GM15510 (cell line): ENCODE results near the gene PI16.

Experiments used
- POLR2A ChIP-seq: IDR thresholded peaks from 3 replicates; pipeline ENCODE4 v1.6.1; 2011; ENCODE audit warnings: borderline replicate concordance; ENCODE audit not compliant: insufficient read length; ENCODE audit errors: extremely low read depth

PI16 gene

GRCh38 chr6:36986704-36987047 lies 32.1 kb downstream of the PI16 start:
- TF ChIP-seq POLR2A: no peak

GRCh38 chr6:36989264-36989663 lies 34.7 kb downstream of the PI16 start:
- TF ChIP-seq POLR2A: no peak

GRCh38 chr6:36997811-36998722 lies 43.5 kb downstream of the PI16 start:
- TF ChIP-seq POLR2A: no peak

- TF ChIP-seq POLR2A: no peak
These were observed 44.1 kb downstream of the PI16 start for GRCh38 chr6:36998723-36999038.

- TF ChIP-seq POLR2A: no peak
These were observed 44.7 kb downstream of the PI16 start for GRCh38 chr6:36999061-36999750.

- TF ChIP-seq POLR2A: no peak
These were observed 45.2 kb downstream of the PI16 start for GRCh38 chr6:36999751-37000125.

- TF ChIP-seq POLR2A: no peak
These were observed 49.8 kb downstream of the PI16 start for GRCh38 chr6:37004044-37004980.

GRCh38 chr6:37005061-37005810 lies 50.7 kb downstream of the PI16 start, which contains the start of gene FGD2:
Gene FGD2 (plus strand): TSS chr6:37005655. CDS start chr6:37005818, 163 bp downstream.
- TF ChIP-seq POLR2A: peak; percentile 56

GRCh38 chr6:37005827-37006567 lies 51.5 kb downstream of the PI16 start:
- no peak for TF ChIP-seq POLR2A

- no peak for TF ChIP-seq POLR2A
These were observed 52.3 kb downstream of the PI16 start for GRCh38 chr6:37006793-37007339.

- peak; percentile 24 for TF ChIP-seq POLR2A
These were observed 53.0 kb downstream of the PI16 start for GRCh38 chr6:37007340-37008043.
